Suprapubic skin (tissue), 4 donors: ENCODE results near the gene SRBD1. TPM values are rescaled to one million over a fixed set of nuclear protein-coding genes. Genes with fewer than 3 reads are reported as not detected.

Experiments used
- DNase-seq, 2 donors: peaks; one replicate each; pipeline ENCODE4 v3.0.0-alpha.2; 2019; ENCODE audit warnings: low spot score in 2 of 2
- H3K27ac ChIP-seq: fragments of 200-600 bp; sonication (generic); one replicate; pipeline ENCODE4 v1.5.1; 2019
- H3K27me3 ChIP-seq: fragments of 200-600 bp; sonication (generic); one replicate; pipeline ENCODE4 v1.5.1; 2019
- H3K36me3 ChIP-seq: fragments of 200-600 bp; sonication (generic); one replicate; pipeline ENCODE4 v1.5.1; 2019
- H3K4me1 ChIP-seq: fragments of 200-600 bp; sonication (generic); one replicate; pipeline ENCODE4 v1.5.1; 2019
- H3K4me3 ChIP-seq: fragments of 200-600 bp; sonication (generic); one replicate; pipeline ENCODE4 v1.5.1; 2019; ENCODE audit warnings: mild to moderate bottlenecking
- H3K9me3 ChIP-seq: fragments of 200-600 bp; sonication (generic); one replicate; pipeline ENCODE4 v1.5.1; 2019
- CTCF ChIP-seq, 2 donors: fragments of 200-600 bp in 1 of 2; fragments of 450-650 bp in 1 of 2; sonication (generic) in 1 of 2; IDR thresholded peaks; one replicate each; pipeline ENCODE4 v1.5.1; 2016 to 2019; ENCODE audit warnings: antibody characterized with exemption in 2 of 2, mild to moderate bottlenecking in 1 of 2, moderate library complexity in 1 of 2
- EP300 ChIP-seq: sonication (generic); formaldehyde crosslinking; IDR thresholded peaks from one replicate; pipeline ENCODE4 v1.6.1; 2017; ENCODE audit warnings: antibody characterized with exemption
- POLR2A ChIP-seq, 2 donors: fragments of 450-650 bp; IDR thresholded peaks; one replicate each; pipeline ENCODE4 v1.6.1; 2017; ENCODE audit warnings: antibody characterized with exemption in 2 of 2, mild to moderate bottlenecking in 2 of 2, moderate library complexity in 2 of 2
- POLR2AphosphoS5 ChIP-seq, 3 donors: sonication (generic); formaldehyde crosslinking; IDR thresholded peaks; one replicate each; pipeline ENCODE4 v1.6.1; 2017; ENCODE audit warnings: antibody characterized with exemption in 3 of 3
- WGBS: methylation state at CpG from one replicate; pipeline ENCODE4 v1.1.5; 2018; 5-methylcytosine and 5-hydroxymethylcytosine counted together
- total RNA-seq, 4 donors: library from RNA; depleted of rRNA; stranded (reverse); fragments of >200 nt; gene quantifications; one replicate each; pipeline ENCODE4 v1.1.0, GENCODE V29; 2016

Gene SRBD1
- total RNA-seq, 4 donors from 2014 or later: 6.1 to 9.6 (median 7.2) TPM

GRCh38 chr2:45394216-45394615, 216.9 kb downstream of the SRBD1 start:
- no peak for TF ChIP-seq CTCF (IDR thresholded peaks at IDR 0.05)
- no peak for TF ChIP-seq POLR2A (IDR thresholded peaks at IDR 0.05)
- no peak for TF ChIP-seq POLR2AphosphoS5 (IDR thresholded peaks at IDR 0.05)
- TF ChIP-seq EP300: no peak
- H3K36me3 ChIP-seq: peaks cover 20% of the 10 kb centered on the region
- H3K4me3 ChIP-seq: no peak overlapping the region

GRCh38 chr2:45391866-45392265, 219.2 kb downstream of the SRBD1 start:
- Histone ChIP-seq H3K36me3 (peaks cover 22% of the 10 kb centered on the region), H3K27me3 (no peaks in the 10 kb centered on the region), H3K9me3 (no peaks in the 10 kb centered on the region), H3K4me3 (no peak overlapping the region), H3K27ac (no peak overlapping the region), H3K4me1 (no peaks in the 10 kb centered on the region)
- no peak for DNase-seq
- TF ChIP-seq CTCF (IDR thresholded peaks at IDR 0.05) (no peak), POLR2A (IDR thresholded peaks at IDR 0.05) (no peak), POLR2AphosphoS5 (IDR thresholded peaks at IDR 0.05) (no peak)

More at GRCh38 chr2:45394216-45394615, 216.9 kb downstream of the SRBD1 start:
- Histone ChIP-seq H3K27ac (no peak overlapping the region), H3K9me3 (no peaks in the 10 kb centered on the region), H3K4me1 (no peaks in the 10 kb centered on the region), H3K27me3 (no peaks in the 10 kb centered on the region)
- no peak for DNase-seq

- 89% methylated on average over 3 of the region's 3 CpGs for WGBS
- Histone ChIP-seq H3K27ac (no peak overlapping the region), H3K4me1 (no peaks in the 10 kb centered on the region), H3K36me3 (peaks cover 22% of the 10 kb centered on the region), H3K27me3 (no peaks in the 10 kb centered on the region), H3K4me3 (no peak overlapping the region), H3K9me3 (no peaks in the 10 kb centered on the region)
- TF ChIP-seq POLR2AphosphoS5 (IDR thresholded peaks at IDR 0.05) (no peak), EP300 (no peak), POLR2A (IDR thresholded peaks at IDR 0.05) (no peak), CTCF (IDR thresholded peaks at IDR 0.05) (no peak)
- DNase-seq: no peak
Observed at GRCh38 chr2:45390861-45391260, 220.2 kb downstream of the SRBD1 start.

- no peak overlapping the region for H3K27ac ChIP-seq
- peaks cover 22% of the 10 kb centered on the region for H3K36me3 ChIP-seq
- H3K9me3 ChIP-seq: no peaks in the 10 kb centered on the region
- WGBS: 72% methylated on average over 2 of the region's 2 CpGs
- H3K27me3 ChIP-seq: no peaks in the 10 kb centered on the region
- DNase-seq: no peak
- no peaks in the 10 kb centered on the region for H3K4me1 ChIP-seq
- TF ChIP-seq CTCF (IDR thresholded peaks at IDR 0.05) (no peak), POLR2A (IDR thresholded peaks at IDR 0.05) (no peak), EP300 (no peak), POLR2AphosphoS5 (IDR thresholded peaks at IDR 0.05) (no peak)
- no peak overlapping the region for H3K4me3 ChIP-seq
Observed at GRCh38 chr2:45390441-45390840, 220.6 kb downstream of the SRBD1 start.

GRCh38 chr2:45388541-45389100, 222.4 kb downstream of the SRBD1 start:
- no peak for TF ChIP-seq POLR2AphosphoS5 (IDR thresholded peaks at IDR 0.05)
- TF ChIP-seq CTCF (IDR thresholded peaks at IDR 0.05): no peak
- TF ChIP-seq EP300: no peak
- H3K4me1 ChIP-seq: no peaks in the 10 kb centered on the region
- no peaks in the 10 kb centered on the region for H3K9me3 ChIP-seq
- no peak for DNase-seq
- H3K36me3 ChIP-seq: peaks cover 22% of the 10 kb centered on the region
- H3K27me3 ChIP-seq: no peaks in the 10 kb centered on the region
- no peak overlapping the region for H3K27ac ChIP-seq
- H3K4me3 ChIP-seq: no peak overlapping the region
- 92% methylated on average over 4 of the region's 4 CpGs for WGBS
